ENCODE results near the gene LRRC26.
A peak's percentile ranks its signal among the peaks of the same experiment; 100 is the strongest.

Gene LRRC26, protein sequence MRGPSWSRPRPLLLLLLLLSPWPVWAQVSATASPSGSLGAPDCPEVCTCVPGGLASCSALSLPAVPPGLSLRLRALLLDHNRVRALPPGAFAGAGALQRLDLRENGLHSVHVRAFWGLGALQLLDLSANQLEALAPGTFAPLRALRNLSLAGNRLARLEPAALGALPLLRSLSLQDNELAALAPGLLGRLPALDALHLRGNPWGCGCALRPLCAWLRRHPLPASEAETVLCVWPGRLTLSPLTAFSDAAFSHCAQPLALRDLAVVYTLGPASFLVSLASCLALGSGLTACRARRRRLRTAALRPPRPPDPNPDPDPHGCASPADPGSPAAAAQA

DNA sequence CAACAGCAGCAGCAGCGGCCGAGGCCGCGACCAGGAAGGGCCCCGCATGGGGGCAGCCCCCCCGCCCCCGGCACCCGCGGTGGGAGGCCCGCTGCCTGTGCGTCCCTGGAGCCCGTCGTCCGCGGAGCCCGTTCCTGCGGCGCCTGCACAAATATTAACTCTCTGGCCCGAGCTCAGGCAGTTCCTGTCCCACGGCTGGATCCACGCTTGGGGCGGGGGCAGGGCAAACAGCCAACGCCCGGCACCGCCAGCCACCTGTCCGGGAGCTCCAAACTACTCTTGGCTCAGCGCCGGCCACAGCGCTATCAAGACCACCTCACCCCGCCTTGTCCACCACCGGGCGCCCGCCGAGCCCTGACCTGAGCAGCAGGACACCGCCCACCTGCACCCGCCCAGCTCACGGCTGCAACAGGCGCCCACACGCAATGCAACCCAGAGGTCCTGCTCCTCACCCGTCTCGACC lies at the start of gene LRRC26:
TSS of gene LRRC26 (minus strand) at position 156 of the 463 bp plus-strand sequence. CDS start at position 48, 108 bp downstream.
- no peak for DNase-seq (ENCODE audit: low spot score)

DNA sequence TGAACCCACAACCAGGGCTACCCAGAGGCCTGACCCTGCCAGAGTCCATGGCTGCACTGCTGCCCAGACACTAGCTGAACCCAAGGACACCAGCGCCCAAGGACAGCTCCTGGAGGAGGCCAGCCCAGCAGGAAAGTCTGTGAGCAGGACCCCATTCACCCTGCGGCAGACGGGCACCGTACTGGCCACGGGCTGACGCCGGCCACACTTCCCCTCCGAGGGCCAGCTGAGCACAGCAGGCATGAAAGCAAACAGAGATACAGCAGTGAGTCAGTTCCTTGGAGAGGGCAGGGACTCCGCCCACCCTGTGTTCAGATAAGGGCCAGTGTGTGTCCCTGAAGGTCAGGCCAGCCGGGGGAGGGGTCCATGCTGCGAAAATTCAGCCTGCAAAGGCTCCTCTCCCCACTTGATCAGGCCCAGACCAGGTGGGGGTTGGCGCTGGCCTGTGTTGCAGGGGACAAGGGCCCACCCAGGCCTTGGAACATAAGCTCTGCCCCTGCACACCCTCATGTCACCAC lies 49.0 kb upstream of the LRRC26 start:
- no peak for DNase-seq (ENCODE audit: low spot score)

DNA sequence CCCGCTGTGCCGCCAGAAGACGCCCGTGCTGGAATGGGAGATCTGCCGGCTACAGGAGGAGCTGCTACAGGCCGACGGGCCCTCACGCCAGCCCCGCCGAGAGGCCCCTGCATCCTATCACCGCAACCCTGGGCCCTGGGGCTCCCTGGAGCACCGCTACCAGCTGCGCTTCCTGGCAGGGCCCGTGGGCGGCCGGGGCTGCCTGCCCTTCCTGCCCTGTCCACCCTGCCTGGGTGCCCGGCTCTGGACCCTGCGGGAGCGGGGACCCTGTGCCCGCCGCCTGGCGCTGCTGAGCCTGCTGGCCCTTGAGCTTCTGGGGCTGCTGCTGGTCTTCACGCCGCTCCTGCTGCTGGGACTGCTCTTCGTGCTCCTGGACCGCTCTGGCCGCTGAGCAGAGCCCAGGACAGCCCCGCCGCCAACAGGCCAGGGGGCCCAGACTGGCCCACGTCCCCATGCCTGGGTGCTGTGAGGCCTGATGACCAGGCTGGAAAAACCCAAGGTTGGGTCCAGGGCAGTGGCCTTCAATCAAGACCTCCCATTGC lies 48.4 kb upstream of the LRRC26 start:
- no peak for DNase-seq (ENCODE audit: low spot score)

DNA sequence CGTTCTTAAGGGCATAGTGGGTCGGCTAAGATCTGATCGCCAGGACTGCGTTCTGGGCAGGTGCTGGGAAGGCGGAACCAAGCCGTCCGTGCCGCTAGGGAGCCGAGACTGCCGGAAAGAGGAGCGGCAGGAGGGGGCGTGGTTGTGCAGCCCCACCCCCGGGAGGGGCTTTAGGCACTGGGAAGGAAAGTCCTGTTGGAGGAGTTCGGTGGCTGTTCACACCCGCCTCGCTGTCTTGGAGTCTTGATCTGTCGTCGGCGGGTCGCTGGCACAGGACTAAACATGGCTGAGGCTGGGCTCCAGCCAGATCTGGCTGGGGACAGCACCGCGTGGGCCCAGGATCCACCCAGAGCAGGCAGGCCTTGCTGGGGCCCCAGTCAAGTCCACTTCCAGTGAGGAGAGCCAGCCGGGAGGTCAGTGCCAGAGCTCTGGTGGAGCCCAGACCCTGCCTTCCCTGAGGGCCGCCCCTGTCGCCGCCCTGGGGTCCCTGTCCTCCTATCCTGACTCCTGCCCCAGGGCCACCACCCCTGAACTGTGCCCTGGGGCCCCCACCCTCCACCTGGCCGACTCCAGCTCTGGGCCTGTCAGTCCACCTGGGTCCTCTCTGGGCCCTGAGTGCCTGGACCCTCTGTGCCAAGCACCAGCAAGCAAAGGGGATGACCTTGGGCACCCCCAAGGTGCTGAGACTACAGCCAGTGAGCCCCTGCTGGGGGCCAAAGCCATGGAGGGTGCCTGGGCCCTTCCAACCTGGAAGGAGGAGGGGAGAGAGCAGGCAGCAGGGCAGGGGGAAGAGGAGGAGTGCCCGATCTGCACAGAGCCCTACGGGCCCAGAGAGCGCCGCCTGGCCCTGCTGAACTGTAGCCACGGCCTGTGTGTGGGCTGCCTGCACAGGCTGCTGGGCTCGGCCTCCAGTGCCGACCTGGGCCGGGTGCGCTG lies 47.7 kb upstream of the LRRC26 start:
- DNase-seq (ENCODE audit: low spot score) = no peak

DNA sequence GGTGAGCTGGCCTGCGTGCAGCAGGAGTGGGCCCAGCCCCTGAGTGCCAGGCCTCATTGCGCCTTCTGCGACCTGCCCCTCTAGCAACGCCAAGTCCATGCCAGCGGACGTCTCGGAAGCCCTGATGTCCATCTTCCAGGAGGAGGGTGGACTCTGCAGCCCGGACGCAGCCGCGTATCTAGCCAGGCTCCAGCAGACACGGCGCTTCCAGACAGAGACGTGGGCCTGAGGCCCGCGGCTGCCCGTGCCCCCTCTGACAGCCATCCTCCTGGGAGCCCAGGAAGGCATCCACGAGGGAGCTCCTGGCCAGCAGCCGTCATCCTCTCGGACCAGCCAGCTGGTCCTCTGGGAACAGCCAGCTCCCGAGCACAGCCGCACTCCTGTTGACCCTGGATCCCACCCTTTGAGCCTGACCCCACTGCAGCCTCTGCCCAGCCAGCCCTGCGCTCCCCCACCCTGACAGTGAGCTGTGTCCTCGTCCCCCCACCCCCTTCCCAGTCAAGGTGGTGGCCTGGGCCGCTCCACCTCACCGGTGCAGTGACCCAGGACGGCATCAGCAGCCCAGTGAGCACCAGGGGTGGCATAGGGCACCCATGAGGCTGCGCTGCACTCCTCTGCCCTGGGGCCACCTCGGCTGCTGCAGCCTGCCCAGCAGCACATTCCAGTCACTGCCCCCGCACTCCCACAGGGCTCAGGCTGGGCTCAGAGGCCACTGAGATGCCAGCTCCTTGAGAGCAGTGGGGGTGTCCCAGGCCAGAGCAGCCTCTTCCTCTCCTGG lies 46.5 kb upstream of the LRRC26 start:
- DNase-seq (ENCODE audit: low spot score) = no peak

DNA sequence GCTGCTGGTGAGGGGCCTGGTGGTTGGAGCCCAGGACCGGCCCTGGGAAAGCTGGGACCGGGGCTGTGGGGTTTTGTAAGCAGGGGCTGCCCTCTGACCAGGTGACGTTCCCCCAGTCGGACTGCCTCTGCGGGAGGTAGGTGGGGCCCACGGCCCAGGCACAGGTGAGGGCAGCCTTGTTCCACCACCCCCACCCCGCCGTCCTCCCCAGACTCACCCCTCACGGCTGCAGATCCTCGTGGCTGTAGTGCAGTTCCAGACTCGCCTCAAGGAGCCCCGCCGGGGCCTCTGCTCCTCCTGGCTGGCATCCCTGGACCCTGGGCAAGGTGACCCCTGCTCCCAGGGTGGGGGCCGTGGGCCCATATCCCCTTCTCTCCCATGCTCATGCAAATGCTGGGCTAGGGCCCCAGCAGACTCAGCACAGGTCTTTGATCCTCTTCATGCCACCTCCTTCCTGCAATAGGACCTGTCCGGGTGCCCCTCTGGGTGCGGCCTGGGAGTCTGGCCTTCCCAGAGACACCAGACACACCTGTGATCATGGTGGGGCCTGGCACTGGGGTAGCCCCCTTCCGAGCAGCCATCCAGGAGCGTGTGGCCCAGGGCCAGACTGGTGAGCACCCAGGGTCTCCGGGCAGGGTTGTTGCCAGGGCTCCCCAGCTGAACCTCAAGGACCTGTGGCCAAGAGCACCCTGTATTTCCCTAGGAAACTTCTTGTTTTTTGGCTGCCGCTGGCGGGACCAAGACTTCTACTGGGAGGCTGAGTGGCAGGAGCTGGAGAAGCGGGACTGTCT lies 45.5 kb upstream of the LRRC26 start:
- no peak for DNase-seq (ENCODE audit: low spot score)

DNA sequence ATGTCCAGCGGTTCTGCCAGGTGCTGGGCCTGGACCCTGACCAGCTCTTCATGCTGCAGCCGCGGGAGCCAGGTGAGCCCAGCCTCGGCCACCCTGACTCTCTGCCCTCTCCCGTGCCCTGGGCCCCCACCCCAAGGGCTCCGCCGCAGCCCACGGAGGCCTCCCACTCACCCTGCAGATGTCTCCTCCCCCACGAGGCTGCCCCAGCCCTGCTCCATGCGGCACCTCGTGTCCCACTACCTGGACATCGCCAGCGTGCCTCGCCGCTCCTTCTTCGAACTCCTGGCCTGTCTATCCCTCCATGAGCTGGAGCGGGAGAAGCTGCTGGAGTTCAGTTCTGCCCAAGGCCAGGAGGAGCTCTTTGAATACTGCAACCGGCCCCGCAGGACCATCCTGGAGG lies 44.8 kb upstream of the LRRC26 start:
- DNase-seq (ENCODE audit: low spot score) = no peak

DNA sequence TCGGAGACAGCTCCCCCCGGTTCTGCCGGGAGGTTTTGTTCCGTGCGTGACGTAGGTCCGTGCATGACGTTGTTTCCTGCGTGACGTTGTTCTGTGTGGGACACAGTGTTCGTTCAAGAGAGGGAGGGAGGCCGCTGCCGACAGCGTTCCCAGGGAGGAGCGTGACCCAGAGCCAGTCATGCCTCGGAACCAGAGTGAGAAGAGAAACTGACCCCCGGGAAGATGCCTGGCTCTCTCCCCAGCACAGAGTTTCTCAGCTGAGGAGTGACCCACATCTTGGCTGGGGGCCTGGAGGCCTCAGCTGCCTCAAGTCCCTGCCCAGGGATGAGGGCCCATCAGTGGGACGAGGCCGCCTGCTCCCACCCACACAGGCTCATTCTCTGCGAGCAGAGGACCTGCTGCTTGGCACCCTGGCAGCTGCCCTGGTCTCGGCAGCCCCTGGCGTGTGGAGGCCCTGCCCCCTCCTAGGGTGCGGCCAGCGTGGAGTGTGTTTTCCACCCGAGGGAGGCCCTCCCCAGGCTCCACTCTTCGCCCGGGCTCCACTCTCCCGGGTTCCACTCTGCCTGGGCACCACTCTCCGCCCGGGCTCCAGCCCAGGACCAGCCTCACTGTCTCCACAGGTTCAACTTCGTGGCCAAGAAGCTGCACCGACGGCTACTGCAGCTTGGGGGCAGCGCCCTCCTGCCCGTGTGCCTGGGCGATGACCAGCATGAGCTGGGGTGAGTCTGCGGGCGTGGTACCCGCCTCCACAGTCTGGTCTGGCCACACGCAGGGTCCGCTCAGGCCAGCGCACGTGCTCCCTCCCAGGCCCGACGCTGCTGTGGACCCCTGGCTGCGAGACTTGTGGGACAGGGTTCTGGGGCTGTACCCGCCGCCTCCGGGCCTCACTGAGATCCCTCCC lies 43.6 kb upstream of the LRRC26 start:
- DNase-seq (ENCODE audit: low spot score) = no peak

DNA sequence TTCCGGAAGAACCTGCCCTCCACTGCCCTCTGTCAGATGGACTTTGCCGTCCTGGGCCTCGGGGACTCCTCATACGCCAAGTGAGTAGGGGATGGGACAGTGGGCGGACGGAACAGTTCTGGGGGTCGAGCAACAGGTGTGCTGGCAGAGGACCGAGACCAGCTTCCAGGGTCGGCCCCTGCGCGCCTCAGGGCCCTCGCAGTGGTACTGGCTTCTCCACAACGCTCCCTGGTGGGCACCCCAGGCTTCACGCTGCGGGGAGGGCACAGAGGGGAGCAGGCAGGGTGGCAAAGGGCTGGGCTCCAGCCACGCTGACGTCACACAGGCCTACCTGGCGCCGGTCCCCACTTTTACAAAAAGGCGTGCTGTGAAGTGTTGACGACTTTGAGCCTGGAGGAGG lies 42.7 kb upstream of the LRRC26 start:
- no peak for DNase-seq (ENCODE audit: low spot score)

DNA sequence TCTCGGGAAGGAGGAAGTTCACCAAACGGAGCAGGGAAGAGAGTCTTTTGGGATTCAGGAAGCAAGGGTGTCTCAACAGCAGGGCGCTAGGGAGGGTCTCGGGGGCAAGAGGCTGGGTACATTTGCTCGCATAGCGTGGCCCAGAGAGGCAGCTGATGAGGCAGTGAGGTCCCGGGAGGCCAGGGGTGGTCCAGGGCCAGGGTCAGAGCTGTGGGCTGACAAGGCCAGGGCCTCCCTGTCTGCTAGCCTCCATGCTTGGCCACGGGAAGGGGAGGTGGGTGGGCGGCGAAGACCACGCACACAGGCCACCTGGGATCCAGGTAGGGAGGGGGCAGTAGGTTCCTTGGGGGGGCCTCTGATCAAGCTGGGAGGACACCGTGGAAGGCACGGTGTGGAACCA lies 41.7 kb upstream of the LRRC26 start:
- no peak for DNase-seq (ENCODE audit: low spot score)

DNA sequence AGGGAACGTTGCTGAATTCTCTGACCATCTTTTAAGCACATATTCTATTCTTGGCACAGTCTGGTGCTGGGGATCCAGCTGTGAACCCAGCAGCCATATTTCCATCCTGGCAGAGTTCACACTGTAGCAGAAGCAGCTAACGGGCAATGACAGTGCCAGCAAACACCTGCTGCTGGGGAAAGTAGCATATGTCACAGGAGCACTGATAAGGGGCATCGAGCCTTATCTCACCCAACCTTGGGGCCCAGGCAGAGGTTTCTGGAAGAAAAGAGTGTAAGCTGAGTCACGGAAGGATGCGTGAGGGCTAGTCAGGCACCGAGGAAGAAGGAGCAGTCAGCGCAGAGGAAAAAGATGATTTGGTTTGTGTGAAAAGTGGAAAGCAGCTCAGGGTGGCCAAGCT lies 36.8 kb upstream of the LRRC26 start:
- no peak for DNase-seq (ENCODE audit: low spot score)

DNA sequence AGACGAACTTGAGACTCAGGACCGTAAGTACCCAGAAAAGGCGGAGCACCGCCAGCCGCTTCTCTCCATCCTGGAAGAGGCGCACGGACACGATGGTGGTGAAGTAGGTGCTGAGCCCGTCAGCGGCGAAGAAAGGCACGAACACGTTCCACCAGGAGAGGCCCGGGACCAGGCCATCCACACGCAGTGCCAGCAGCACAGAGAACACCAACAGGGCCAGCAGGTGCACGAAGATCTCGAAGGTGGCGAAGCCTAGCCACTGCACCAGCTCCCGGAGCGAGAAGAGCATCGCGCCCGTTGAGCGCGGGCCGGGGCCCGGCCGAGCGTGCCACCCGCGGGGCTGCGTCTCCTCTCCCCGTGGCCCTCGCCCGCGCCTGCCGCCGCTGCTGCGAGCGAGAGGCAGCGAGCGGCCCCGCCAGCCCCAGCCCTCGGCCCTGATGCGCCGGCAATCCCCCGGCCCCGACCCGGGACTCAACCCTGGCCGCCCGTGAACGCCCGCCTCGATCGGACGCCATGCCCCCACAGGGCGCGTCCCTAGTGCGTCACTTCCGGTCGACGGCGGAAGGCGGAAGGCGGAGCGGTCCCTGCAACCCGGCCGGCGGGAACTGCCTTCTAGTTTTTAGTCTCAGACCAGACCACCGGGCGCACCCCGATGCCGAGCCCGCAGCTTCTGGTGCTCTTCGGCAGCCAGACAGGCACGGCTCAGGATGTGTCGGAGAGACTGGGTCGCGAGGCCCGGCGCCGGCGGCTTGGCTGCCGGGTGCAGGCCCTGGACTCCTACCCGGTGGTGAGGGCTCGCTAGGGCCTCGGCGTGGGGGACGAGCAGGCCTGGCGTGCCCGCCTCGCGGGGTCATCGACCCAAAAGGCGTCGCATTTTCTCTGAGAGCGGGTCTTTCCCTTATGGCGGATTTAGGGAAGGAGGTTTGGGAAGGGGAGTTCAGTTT lies 35.5 kb upstream of the LRRC26 start, which contains the start of the genes NDOR1 and TMEM203:
TSS of gene NDOR1 (plus strand) at position 575 of the 944 bp plus-strand sequence. CDS start at position 653, 78 bp downstream.
TSS of gene TMEM203 (minus strand) at position 523 of the 944 bp plus-strand sequence. CDS start at position 289, 234 bp downstream.
- DNase-seq (ENCODE audit: low spot score) = peak; percentile 63

DNA sequence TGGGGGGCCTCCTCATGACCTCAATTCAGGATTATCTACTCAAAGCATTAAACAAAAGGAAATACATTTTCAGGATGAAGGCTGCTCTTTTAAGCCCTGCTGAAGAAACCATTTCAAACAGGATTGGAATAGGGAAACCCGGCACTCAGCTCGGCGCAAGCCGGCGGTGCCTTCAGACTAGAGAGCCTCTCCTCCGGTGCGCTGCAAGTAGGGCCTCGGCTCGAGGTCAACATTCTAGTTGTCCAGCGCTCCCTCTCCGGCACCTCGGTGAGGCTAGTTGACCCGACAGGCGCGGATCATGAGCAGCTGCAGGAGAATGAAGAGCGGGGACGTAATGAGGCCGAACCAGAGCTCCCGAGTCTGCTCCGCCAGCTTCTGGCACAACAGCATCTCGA lies 34.9 kb upstream of the LRRC26 start:
- no peak for DNase-seq (ENCODE audit: low spot score)

DNA sequence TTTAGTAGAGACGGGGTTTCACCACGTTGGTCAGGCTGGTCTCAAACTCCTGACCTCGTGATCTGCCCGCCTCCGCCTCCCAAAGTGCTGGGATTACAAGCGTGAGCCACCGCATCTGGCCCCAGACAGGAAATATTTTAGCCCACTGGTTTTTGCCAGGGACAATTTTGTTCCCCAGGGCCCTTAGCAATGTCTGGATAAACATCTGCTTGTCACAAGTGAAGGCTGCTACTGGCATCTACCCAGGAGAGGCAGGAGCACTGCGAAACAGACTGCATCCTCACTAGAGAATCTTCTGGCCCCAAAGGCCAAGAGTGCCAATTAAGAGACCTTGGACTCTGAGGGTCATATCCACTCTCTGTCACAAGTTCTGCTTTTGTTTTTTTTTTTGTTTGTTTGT lies 33.1 kb upstream of the LRRC26 start:
- DNase-seq (ENCODE audit: low spot score) = no peak

DNA sequence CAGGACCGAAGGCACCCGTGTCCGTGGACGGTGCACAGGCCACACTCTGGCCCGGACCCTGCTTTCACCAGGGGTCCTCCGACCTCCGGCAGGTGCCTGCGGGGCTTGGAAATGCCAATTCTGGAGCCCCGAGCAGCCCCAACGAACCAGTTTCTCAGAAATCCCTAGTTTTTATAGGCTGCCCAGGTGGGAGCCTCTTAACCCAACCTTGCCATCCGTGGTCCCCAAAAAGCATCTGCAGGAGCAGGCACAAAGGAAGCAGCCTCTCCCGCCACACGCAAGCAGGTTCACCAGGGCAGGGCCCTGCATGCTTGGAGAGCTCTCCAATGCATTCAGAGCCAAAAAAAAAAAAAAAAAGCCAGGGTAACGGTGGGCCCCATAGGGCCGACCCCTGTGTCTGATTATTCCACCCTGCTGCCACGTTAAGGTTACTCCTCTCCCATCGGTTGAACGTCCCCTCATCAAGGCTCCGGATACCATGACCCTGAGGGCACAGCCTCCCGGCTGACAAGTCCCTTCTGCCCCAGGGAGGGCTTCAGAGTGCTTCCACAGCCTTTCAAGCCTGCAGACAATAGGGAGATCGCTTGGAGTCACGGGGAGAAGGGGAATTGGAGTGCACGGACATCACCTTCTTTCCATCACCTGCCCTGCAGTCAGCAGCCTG lies 31.5 kb upstream of the LRRC26 start:
- no peak for DNase-seq (ENCODE audit: low spot score)

DNA sequence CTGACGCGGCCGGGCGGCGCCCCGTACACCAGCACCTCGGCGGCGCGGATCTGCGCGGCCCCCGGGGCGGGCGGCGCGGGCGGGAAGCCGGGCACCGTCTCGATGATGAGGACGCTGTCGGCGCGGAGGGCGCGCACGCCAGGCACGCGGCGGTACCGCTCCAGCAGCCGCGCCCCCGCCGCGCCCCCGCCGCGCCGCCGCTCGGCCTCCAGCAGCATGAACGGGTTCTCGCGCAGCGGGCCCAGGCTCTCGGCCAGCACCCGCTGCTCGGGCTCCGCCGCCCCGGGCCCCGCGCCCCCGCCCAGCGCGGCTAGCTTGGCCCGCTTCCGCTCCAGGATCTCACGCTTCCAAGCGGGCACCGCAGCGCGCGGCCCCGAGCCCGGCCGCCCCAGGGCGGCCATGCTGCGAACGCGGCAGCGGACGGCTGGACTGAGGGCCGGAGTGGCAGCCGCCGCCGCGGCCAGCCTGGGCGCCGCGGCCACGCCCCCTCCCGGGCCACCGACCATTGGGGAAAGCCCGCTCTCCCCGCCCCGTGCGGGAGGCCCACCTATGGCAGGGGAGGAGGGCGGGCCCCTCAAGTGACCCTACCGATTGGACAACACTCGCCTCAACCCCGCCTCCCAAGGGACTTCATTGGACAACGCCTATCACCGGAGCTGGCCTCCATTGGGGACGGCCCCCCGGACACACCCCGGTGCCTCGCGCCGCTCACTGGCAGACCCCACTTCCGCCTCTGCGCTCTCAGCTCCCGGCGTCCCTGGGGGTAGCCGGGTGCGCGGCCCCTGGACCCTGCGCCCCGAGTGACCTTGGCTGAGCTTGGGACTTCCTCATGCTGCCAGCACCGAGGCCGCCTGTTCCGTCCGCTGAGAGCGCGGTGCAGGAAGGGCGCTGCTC lies 30.7 kb upstream of the LRRC26 start, which contains the start of gene TPRN:
TSS of gene TPRN (minus strand) at position 431 of the 894 bp plus-strand sequence. CDS start at position 401, 30 bp downstream.
- peak; percentile 97 for DNase-seq (ENCODE audit: low spot score)

Data from kidney capillary endothelial cell (primary cell).